ENCODE measurements around the gene BCR. TPM values are rescaled to one million over a fixed set of nuclear protein-coding genes. Genes with fewer than 3 reads are reported as not detected.

Gene BCR
- total RNA-seq, 4 donors from 2014 or later = 72.8 to 87.8 (median 79.3) TPM

- Histone ChIP-seq H3K27ac (no peak overlapping the region), H3K27me3 (no peaks in the 10 kb centered on the region), H3K9me3 (no peaks in the 10 kb centered on the region), H3K36me3 (peaks cover 70% of the 10 kb centered on the region), H3K4me3 (no peak overlapping the region), H3K4me1 (peaks cover 34% of the 10 kb centered on the region)
- TF ChIP-seq POLR2A (IDR thresholded peaks at IDR 0.05) (no peak), EP300 (IDR thresholded peaks at IDR 0.05) (no peak), POLR2AphosphoS5 (IDR thresholded peaks at IDR 0.05) (no peak), CTCF (IDR thresholded peaks at IDR 0.05) (no peak)
- DNase-seq (ENCODE audit: low spot score in 2 of 2) = no peak
- WGBS = 92% methylated on average over 7 of the region's 7 CpGs
These were observed 105.4 kb downstream of the BCR start for GRCh38 chr22:23285734-23286133.

GRCh38 chr22:23286296-23286695 lies 106.0 kb downstream of the BCR start:
- Histone ChIP-seq H3K27ac (no peak overlapping the region), H3K27me3 (no peaks in the 10 kb centered on the region), H3K9me3 (no peaks in the 10 kb centered on the region), H3K36me3 (peaks cover 72% of the 10 kb centered on the region), H3K4me1 (peaks cover 28% of the 10 kb centered on the region), H3K4me3 (no peak overlapping the region)
- no CpG with 5 or more reads among the region's 2 CpGs for WGBS
- DNase-seq (ENCODE audit: low spot score in 2 of 2) = no peak
- no peak for TF ChIP-seq POLR2AphosphoS5 (IDR thresholded peaks at IDR 0.05)
- TF ChIP-seq POLR2A (IDR thresholded peaks at IDR 0.05) = no peak
- no peak for TF ChIP-seq CTCF (IDR thresholded peaks at IDR 0.05)
- TF ChIP-seq EP300 (IDR thresholded peaks at IDR 0.05) = no peak

DNA sequence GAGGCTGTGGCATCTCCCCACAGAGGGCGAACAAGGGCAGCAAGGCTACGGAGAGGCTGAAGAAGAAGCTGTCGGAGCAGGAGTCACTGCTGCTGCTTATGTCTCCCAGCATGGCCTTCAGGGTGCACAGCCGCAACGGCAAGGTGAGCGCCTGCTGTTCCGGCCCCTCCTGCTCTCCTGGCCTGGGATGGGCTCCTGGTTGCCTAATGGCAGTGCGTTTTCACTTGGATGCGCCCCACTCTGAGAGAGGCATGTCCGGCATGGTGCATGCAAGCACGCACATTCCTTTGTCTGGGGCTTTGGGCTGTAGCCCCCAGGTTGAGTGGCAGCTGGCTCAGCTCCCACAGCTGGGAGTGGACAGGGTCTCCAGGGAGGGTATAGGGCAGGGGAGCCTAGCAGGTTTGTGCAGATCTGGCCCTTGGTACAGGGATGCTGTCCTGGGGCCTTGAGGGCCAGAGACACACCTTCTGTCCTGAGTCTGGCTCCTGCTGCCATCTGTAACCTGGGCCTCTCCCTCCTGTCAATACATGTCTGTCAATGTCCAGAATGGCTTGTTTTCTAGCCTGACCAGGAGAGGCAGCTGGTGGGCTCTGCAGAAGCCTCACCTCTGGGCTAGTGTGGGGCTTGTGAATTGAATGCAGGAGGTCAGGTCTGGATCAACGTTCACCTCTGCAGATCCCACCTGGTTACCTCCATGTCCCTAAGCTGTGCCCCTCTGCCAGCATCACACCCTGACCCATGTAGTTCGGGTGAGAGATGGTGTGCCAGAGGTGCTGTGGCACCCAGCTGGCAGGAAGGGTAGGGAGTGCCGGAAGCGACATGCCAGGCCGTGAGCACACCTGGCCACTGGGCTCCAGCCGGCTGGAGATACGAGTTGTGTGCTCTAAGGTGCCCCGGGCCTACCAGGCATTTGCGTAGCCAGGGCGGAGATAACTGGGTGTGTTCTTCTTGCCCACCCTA lies 107.1 kb downstream of the BCR start:
- H3K27ac ChIP-seq = no peak overlapping the region
- no peak overlapping the region for H3K4me3 ChIP-seq
- no peaks in the 10 kb centered on the region for H3K9me3 ChIP-seq
- H3K36me3 ChIP-seq = peaks cover 83% of the 10 kb centered on the region
- 85% methylated on average over 16 of the region's 21 CpGs for WGBS
- no peak for DNase-seq (ENCODE audit: low spot score in 2 of 2)
- H3K27me3 ChIP-seq = no peaks in the 10 kb centered on the region
- TF ChIP-seq POLR2AphosphoS5 (IDR thresholded peaks at IDR 0.05) (no peak), POLR2A (IDR thresholded peaks at IDR 0.05) (no peak), EP300 (IDR thresholded peaks at IDR 0.05) (no peak), CTCF (IDR thresholded peaks at IDR 0.05) (no peak)
- H3K4me1 ChIP-seq = peaks cover 21% of the 10 kb centered on the region

DNA sequence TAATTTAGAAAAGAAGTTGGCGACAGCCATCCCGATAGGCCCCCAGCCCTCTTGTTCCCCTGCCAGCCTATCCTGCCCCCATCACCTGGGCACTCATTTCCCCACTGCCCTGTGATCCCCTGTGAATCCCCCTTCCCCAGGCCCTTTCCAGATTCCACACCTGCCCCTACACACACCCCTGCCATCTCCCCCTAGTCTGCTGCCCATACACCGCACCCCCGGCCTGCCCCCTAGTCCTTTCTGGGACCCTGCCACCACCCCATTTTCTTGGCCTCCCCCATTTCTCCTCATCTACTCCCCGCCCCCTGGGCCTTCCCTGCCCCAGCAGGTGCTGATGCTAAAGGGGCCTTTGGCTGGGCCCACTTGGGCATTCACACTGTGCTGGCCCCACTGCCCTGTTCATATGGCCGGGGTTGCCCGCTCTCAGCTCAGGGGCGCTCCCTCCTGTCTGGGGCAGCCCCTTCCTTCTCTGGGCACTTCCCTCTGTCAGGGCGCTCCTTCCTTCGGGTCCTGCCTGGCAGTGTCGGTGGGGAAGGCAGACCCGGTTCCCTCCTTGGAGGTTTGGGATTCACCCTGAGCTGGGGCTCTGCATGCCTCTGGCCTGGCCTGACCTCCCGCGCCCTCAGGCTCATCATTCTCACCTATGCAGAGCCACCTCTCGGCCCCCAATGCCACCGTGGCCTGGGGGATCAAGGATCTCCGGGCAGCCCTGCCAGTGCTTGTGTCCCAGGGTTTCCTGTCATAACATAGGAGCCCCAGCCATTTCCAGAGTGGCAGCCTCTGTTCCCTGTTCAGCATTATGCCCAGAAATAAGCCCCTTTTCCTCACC lies 108.2 kb downstream of the BCR start:
- WGBS = 91% methylated on average over 15 of the region's 17 CpGs
- Histone ChIP-seq H3K27ac (no peak overlapping the region), H3K36me3 (peaks cover 94% of the 10 kb centered on the region), H3K4me3 (no peak overlapping the region), H3K4me1 (peaks cover 10% of the 10 kb centered on the region), H3K9me3 (no peaks in the 10 kb centered on the region), H3K27me3 (no peaks in the 10 kb centered on the region)
- TF ChIP-seq POLR2AphosphoS5 (IDR thresholded peaks at IDR 0.05) = no peak
- TF ChIP-seq CTCF (IDR thresholded peaks at IDR 0.05) = no peak
- TF ChIP-seq POLR2A (IDR thresholded peaks at IDR 0.05) = no peak
- TF ChIP-seq EP300 (IDR thresholded peaks at IDR 0.05) = no peak
- no peak for DNase-seq (ENCODE audit: low spot score in 2 of 2)

- H3K36me3 ChIP-seq = peaks cover 96% of the 10 kb centered on the region
- H3K4me1 ChIP-seq = peaks cover 10% of the 10 kb centered on the region
These were observed 108.8 kb downstream of the BCR start for GRCh38 chr22:23289130-23289503.

More at GRCh38 chr22:23289130-23289503, 108.8 kb downstream of the BCR start:
- TF ChIP-seq POLR2AphosphoS5 (IDR thresholded peaks at IDR 0.05) (no peak), EP300 (IDR thresholded peaks at IDR 0.05) (no peak), POLR2A (IDR thresholded peaks at IDR 0.05) (no peak), CTCF (IDR thresholded peaks at IDR 0.05) (no peak)
- Histone ChIP-seq H3K27me3 (no peaks in the 10 kb centered on the region), H3K4me3 (no peak overlapping the region), H3K27ac (no peak overlapping the region), H3K9me3 (no peaks in the 10 kb centered on the region)
- 87% methylated on average over 4 of the region's 5 CpGs for WGBS
- DNase-seq (ENCODE audit: low spot score in 2 of 2) = no peak

Data from suprapubic skin (tissue), 4 donors.